Hematopoietic multipotent progenitor cell treated with erythropoietin and hydrocortisone succinate and interleukin-3 and kit ligand, for 4 days (in vitro differentiated cells): ENCODE data around the gene CDC42EP5.

Experiments
- DNase-seq: peaks from one replicate; pipeline ENCODE4 v3.0.0-alpha.2; 2015

The CDC42EP5 gene

DNA sequence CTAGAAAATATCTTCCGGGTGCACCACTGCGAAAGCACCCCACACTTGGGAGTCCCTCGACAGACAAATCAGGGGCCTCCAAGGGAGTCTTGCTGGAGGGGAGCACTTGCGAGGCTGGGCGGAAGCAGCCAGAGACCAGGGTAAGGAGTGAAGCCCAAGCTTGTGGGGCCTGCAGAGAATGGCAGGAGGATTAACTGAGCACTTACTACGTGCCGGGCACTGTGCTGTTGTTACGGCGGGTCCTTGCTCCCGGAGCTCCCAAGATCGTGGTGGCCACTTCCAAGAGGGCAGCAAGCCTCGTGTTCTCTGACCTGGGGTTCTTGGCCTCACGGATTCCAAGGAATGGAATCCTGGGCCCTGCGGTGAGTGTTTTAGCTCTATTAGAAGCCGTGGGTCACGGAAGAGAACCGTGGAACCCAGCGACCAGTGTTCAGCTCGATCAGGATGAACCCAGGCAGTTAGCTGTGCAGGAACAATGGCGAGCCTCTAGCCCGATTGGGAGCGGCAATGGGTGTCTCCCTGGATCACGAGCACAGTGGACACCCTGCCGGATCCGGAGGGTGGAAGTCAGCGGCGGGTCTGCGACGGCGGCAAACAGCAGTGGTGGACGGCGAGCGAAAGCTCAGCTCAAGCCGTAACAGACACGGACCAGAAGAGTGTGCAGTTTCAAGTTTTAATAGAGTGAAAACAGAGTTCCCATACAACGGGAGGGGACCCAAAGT, 48.3 kb downstream of the CDC42EP5 start:
- DNase-seq, result no peak

DNA sequence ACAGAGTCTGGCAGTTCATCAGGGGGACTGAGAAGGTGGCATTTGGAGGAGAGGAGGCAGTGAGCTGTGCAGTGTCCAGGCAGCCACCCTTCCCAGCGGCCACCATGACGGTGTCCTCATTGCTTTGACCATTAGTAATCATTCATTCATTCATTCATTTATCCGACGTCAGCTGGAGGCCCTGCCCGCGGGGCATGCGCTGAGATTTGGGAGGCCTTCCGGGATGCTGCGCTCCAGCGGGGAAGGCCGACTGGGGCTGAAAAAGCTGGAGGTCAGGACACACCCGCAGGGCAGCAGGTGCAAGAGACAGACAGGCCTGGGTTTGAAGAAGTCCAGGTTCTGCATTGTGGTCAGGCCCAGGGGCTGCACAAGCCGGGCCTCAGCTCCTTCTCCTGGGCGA, 48.9 kb downstream of the CDC42EP5 start:
- DNase-seq, result no peak

DNA sequence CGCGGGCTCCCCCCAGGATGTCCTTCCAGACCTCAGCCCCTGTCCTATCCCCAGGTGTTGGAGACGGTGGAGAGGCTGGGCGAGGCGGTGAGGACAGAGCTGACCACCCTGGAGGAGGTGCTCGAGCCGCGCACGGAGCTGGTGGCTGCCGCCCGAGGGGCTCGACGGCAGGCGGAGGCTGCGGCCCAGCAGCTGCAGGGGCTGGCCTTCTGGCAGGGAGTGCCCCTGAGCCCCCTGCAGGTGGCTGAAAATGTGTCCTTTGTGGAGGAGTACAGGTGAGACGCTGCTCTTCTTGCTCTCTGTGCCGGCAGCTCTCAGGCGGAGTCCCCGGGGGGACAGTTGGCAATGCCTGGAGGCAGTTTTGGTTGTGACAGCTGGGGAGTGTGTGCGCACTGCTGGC, 51.0 kb downstream of the CDC42EP5 start:
- DNase-seq, result no peak

DNA sequence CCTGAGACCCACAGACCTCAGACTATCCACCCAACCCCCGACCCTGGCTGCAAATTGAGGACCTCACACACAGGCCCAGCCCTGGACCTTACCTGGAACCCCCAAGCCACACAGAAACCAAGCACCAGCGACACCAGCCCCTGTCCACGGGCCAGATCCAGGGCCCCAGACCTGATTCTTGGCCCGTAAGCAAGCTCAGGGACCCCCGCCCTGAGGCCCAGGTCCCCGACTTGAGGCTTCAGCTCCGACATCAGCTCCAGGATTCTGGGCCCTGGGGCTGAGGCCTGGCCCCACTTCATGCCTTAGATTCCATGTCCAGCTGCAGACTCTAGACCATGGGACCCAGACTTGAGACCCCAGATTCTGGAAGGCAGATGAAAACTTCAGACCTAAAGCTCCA, 51.6 kb downstream of the CDC42EP5 start:
- no peak for DNase-seq

DNA sequence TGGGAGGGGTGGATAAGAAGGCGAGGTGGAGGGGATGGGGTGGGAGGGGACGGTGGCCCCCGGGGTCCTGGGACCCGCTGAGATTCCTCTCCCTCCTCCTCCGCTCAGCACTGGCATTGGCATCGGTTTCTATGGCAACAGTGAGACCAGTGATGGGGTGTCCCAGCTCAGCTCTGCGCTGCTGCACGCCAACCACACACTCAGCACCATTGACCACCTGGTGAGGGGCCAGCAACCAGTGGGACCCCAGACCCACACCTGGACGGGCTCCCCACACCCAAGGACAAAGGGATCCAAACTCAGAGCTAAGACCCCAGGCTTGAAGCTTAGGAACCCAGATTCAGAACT, 52.0 kb downstream of the CDC42EP5 start:
- DNase-seq, result no peak

DNA sequence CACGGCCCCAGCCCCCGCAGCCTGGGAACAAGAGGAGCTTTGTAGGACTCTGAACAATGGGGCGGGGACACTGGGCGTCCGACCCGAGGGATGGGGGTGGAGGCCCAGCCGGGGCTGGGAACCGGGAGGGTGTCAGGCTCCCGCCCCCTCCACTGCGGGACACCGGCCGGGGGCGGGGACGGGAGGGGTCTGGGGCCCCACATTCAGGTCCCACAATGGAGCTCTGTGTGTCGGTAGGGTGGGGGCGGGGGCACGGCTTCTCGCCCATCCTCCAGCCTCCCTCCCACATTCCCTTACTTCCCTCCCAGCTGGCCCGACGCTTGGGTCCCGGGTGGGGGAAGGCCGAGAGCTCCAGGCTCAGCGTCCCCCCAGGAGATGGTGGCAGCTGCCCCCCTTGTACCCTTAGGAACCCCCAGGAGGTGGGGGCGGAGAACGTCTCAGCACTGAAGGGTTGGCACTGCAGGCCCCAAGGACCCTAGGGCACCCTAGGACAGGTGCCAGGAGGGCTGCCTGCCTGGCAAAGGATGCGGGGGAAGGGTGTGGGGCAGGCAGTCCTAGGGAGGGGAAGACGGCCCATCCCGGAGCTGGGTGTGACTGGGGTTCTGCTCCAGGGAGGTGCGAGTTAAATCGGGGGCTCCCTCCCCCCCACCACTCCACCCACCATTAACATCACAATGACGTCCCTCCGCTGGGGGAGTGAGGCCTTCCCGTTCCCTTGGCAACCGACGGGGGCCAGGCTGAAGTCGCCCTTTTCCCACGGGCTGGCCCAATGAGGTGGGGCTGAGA, 52.5 kb downstream of the CDC42EP5 start:
- DNase-seq, result no peak

DNA sequence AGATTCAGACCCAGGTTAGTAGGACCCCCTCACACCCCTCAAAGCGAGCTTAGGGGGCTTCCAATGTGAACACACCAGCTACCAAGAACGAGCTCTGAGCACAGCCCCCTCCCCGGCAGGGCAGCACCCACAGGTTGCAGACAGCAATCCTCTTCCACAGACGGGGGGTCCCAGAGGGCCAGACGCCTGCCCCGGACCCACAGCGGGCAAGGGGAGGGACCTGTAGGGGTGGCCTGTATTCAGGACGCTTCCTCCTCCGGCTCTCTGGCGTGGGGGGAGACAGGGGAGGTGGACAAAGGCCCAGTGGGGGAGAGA, 53.1 kb downstream of the CDC42EP5 start:
- no peak for DNase-seq

DNA sequence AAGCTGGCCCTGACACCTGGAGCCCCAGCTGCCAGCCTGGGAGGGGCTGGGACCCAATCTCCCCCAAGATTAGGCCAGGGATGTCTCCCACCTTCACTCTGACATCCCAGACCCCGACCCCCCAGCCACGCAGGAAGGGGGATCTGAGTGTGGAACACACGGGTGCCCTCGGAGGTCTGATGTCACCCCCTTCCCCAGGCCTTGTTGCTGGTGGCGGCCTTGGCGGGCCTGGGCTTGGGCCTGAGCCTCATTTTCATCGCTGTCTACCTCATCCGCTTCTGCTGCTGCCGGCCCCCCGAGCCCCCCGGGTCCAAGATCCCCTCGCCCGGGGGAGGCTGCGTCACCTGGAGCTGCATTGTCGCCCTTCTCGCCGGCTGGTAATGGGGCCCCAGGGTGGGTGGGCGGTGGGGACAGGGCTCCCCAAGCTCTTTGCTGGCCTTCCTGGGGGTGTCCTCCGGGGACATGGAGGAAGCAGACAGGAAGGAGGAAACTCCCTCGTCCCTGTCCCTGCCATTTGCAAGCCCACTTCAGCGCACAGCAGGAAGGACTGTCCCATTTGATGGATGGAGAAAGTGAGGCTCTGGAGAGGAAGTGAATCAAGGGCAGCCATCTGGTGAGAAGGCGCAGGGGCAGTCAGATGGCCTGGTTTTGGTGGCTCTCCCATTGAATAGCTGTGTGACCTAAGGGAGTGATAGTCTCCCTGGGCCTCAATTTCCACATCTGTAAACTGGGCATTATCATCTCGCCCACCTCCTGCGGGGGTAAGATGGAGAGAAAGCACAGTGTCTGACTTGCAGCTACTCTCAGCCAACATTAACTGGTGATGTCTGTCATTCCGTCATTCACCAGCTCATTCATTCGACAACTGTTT, 53.9 kb downstream of the CDC42EP5 start:
- no peak for DNase-seq

DNA sequence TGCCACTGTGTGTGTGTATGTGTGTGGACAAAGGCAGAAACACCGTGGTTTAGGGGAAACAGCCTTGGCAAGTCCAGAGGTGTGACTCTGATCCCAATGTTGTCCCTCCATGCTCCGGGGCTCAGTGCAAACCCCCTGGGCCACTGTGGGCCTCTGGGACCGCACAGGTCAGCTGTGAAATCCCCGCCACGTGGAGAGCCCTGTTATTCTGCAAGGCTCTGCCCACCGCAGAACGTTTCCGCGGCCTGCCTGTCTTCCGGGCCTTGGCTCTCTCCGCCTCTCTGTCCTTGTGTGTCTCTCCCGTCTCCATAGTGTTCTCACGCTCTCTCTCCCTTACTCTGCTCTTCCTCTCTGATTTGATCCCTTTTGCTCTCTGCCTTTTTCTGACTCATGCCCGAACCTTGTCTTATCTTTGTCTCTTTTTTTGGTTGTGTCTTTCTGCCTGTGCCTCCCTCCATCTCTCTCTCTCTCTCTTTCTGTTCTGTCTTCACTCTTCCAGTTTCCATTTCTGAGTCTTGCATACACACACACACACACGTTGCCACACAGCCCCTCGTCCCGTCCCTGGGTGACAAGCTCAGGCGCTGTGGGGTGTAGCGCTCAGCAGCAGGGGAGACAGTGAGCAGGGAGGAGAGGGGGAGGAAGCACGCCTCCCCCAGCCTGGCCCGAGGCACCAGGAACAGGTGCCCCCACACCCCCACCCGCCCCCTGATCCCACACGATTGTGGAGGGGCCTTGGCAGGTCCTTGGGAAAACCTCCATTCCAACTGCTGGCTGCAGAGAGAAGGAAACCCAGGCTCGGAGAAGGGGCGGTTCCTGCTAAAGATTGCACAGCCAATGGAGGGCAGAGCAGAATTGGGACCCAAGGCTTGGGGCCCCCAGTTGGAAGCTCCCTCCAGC, 54.8 kb downstream of the CDC42EP5 start:
- DNase-seq, result peak; percentile 81

DNA sequence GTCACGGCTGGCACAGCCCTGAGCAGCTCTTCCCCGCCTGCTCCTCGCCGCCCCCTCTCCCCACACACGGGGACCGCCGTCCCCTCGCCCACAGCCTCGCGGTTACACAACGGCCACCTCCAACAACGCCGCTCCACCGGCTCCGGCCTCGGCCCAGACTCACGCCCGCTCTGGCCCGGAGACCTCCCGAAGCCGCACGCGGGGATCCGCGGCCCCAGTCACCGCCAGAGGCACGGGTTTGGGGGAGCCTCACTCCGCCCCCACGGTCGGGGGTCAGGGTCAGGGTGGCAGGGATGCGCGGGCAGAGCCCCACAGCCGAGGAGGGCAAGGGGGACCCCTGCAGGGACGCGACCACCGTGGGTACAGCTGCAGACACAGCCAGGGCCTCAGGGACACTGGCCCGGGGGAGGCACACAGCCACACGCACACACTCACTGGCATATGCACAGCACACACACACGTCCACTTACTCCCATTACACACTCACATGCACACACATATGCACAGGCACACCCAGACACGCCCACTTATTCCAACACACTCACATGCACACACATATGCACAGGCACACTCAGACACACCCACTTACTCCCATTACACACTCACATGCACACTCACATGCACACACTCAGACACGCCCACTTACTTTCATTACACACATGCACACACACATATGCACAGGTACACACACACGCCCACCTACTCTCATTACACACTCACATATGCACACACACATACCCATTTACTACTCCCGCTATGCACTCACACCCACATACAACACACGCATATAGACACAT, 56.2 kb downstream of the CDC42EP5 start:
- no peak for DNase-seq

DNA sequence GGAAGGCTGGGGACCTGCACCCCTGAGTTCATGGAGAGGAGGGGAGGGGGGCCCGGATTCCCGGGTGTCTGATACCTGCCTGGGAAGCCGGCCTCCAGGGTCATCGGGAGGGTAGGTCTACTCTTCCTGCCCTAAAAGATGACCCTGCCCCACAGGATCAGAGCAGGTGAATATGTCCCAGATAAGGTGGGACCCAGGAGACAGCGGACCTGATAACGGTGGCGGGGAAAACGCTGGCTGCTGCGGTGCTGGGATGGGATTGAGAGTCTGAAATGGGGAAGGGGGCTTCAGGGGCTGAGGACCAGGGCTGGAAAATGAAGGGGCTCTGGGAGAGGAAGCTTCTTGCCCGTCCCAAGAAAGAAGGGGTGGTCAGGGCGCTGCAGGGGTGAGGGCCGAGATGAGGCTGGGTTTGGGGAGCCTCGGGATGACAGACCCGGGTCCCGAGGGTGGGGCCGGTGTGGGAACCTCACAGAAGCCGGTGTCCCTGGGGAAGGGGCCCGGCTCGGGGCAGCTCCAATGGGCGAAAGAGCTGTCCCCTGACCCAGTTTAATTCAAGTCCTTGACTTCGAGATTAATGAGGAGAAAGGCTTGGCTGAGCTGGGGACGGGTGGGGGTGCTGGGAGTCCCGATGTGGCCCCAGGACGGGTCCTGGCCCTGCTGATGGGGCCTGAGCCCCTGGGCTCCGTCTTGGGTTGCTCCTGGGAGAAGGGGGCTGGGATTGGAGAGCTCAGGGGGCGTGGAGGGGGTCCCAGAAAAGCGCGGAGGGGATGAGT, 57.0 kb downstream of the CDC42EP5 start:
- DNase-seq, result no peak

DNA sequence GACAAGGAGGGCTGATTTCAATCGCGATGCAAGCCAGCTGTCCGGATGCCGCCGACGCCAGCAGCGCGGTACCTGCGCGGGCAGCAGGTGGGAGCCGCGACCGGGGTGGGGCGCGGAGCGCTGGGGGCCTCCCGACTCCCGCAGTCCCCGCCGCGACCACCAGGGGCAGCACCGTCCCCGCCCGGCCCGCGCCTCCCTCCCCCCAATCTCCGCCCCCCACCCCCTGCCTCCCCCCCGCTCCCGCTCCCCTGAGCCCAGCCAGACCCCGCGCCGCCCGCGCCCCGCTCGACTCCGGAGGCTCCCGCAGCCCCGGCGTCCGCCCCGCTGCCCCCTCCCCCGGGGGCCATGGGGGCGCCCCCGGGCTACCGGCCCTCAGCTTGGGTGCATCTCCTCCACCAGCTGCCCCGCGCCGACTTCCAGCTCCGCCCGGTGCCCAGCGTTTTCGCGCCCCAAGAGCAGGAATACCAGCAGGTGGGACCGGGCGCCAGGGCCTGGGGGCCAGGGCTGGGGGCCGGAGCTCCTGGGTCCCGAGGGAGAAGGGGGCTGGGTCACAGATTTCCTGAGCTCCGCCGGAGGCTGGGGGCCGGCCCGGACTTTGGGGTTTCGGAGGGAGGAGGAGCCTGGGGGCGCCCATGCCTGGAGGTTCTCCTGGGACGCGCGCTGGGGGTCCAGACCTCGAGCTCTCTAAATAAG, 57.7 kb downstream of the CDC42EP5 start, which contains the start of gene TTYH1:
TSS of gene TTYH1 (plus strand) at position 257 of the 693 bp plus-strand sequence. CDS start at position 346, 89 bp downstream.
- DNase-seq, result no peak
